K562 (cell line): ENCODE results near the gene RPS4Y1. TPM values are rescaled to one million over a fixed set of nuclear protein-coding genes. Genes with fewer than 3 reads are reported as not detected.

Experiments used
- ATAC-seq: fragments of 200-7000 bp; cut with Tn5 transposase; 3 replicates; pipeline ENCODE4 v1.9.1; 2020; ENCODE audit warnings: moderate library complexity
- BruUV-seq: library from RNA; stranded (reverse); fragments of 400-500 nt; replicated peaks from 2 replicates; lab custom pipeline; 2021; lab: Mats Ljungman, UMichigan
- CTCF ChIA-PET: fragments of 300-600 bp; formaldehyde crosslinking; extraction: SDS; loops from one replicate; lab custom pipeline; 2021; ENCODE audit warnings: low intra/inter-chr PET ratio; lab: Yijun Ruan, JAX
- POLR2A ChIA-PET: fragments of 300-600, 350-650 bp; sonication (Branson Sonifier 250); formaldehyde crosslinking; extraction: SDS; loops from one replicate; lab custom pipeline; 2021; ENCODE audit warnings: antibody characterized with exemption, inconsistent platforms; lab: Yijun Ruan, JAX
- DNase-seq, 4 experiments: peaks; one replicate each; pipeline versions ENCODE4 v3.0.0 to v3.0.0-alpha.2; 2011 to 2018; ENCODE audit warnings: low spot score in 3 of 4, mixed read lengths in 3 of 4; ENCODE audit errors: extremely low read depth in 1 of 4
- FAIRE-seq: peaks from 2 replicates; lab custom pipeline; 2011; peaks lifted over from hg19 to GRCh38; lab: Jason Lieb, UNC
- H2AFZ ChIP-seq: 2 replicates; pipeline ENCODE4 v1.6.0; 2011; ENCODE audit warnings: low read depth, low read length, control low read depth, inconsistent platforms
- H3K27ac ChIP-seq: fragments of 200-600 bp; 3 replicates; pipeline ENCODE4 v1.8.0; 2011; ENCODE audit warnings: low read depth, mild to moderate bottlenecking, control low read depth, inconsistent platforms, low read length, moderate library complexity, mixed read lengths; ENCODE audit errors: extremely low read depth
- H3K27me3 ChIP-seq, 2 experiments: fragments of 300-600 bp in 1 of 2; 2 replicates in 1 of 2; 3 replicates in 1 of 2; pipeline versions ENCODE4 v1.6.0 to v1.8.0; 2011; ENCODE audit warnings: inconsistent platforms in 2 of 2, low read length in 2 of 2, mild to moderate bottlenecking in 1 of 2, mixed read lengths in 1 of 2, moderate library complexity in 1 of 2; ENCODE audit not compliant: control insufficient read depth in 2 of 2, insufficient read depth in 2 of 2
- H3K36me3 ChIP-seq: fragments of 300-600 bp; 3 replicates; pipeline ENCODE4 v1.8.0; 2011; ENCODE audit warnings: mild to moderate bottlenecking, low read length, inconsistent platforms; ENCODE audit not compliant: control insufficient read depth, insufficient read depth
- H3K4me1 ChIP-seq, 2 experiments: fragments of 200-600 bp in 1 of 2; replicated peaks in 1 of 2; 2 replicates in 1 of 2; 3 replicates in 1 of 2; pipeline versions ENCODE4 v1.5.1 to v1.8.0; 2011; ENCODE audit warnings: inconsistent platforms in 2 of 2, low read length in 2 of 2, mild to moderate bottlenecking in 1 of 2, mixed read lengths in 1 of 2, moderate library complexity in 1 of 2; ENCODE audit not compliant: control insufficient read depth in 2 of 2, insufficient read depth in 2 of 2
- H3K4me2 ChIP-seq: 2 replicates; pipeline ENCODE4 v1.6.1; 2011; ENCODE audit warnings: low read length, control low read depth, inconsistent platforms, mixed read lengths; ENCODE audit not compliant: insufficient read depth
- H3K4me3 ChIP-seq: fragments of 200-600 bp; sonication (generic), shearing (Covaris generic); 2 replicates; pipeline ENCODE4 v1.5.1; 2016; ENCODE audit warnings: control low read depth, inconsistent platforms
- H3K79me2 ChIP-seq: fragments of 200-600 bp; 3 replicates; pipeline ENCODE4 v1.8.0; 2011; ENCODE audit warnings: low read length, inconsistent platforms; ENCODE audit not compliant: control insufficient read depth, insufficient read depth
- H3K9ac ChIP-seq, 2 experiments: 2 replicates each; pipeline versions ENCODE4 v1.6.0 to v1.6.1; 2011; ENCODE audit warnings: low read depth in 2 of 2, low read length in 2 of 2, control low read depth in 1 of 2, inconsistent platforms in 1 of 2, mild to moderate bottlenecking in 1 of 2, mixed read lengths in 1 of 2; ENCODE audit not compliant: insufficient read depth in 1 of 2
- H3K9me1 ChIP-seq: one replicate; pipeline ENCODE4 v1.6.0; 2011; ENCODE audit warnings: inconsistent platforms, mild to moderate bottlenecking, low read length, moderate library complexity; ENCODE audit not compliant: control insufficient read depth, insufficient read depth
- H3K9me3 ChIP-seq: replicated peaks from 2 replicates; pipeline ENCODE4 v1.5.1; 2011; ENCODE audit warnings: low read depth, low read length, inconsistent platforms; ENCODE audit not compliant: control insufficient read depth, insufficient read depth
- H4K20me1 ChIP-seq: replicated peaks from 2 replicates; pipeline ENCODE4 v1.6.1; 2011; ENCODE audit warnings: low read length, inconsistent platforms, mixed read lengths; ENCODE audit not compliant: control insufficient read depth, insufficient read depth
- HMGN3 ChIP-seq: IDR thresholded peaks from 2 replicates; pipeline ENCODE4 v1.6.1; 2011; ENCODE audit warnings: borderline replicate concordance, low read depth, mild to moderate bottlenecking, mixed read lengths, low read length; ENCODE audit not compliant: insufficient read length; ENCODE audit errors: extremely low read depth
- HNRNPUL1 ChIP-seq: fragments of 200-400 bp; formaldehyde crosslinking; IDR thresholded peaks from 2 replicates; pipeline ENCODE4 v1.6.1; 2017; ENCODE audit warnings: low read length
- IRF2 ChIP-seq: sonication (generic); formaldehyde crosslinking; IDR thresholded peaks from 2 replicates; pipeline ENCODE4 v1.8.1; 2022; ENCODE audit warnings: mild to moderate bottlenecking, missing genetic modification reagents
- MXD1 ChIP-seq: fragments of 250-450 bp; sonication (Bioruptor Pico); IDR thresholded peaks from 2 replicates; pipeline ENCODE4 v1.8.0; 2021; ENCODE audit warnings: borderline replicate concordance, mild to moderate bottlenecking, moderate library complexity; ENCODE audit not compliant: poor library complexity, severe bottlenecking
- RAD51 ChIP-seq: fragments of 450-650 bp; IDR thresholded peaks from 2 replicates; pipeline ENCODE4 v1.7.1; 2016; ENCODE audit warnings: low read depth, mild to moderate bottlenecking, borderline replicate concordance
- SLC30A9 ChIP-seq: fragments of 250-450 bp; sonication (Bioruptor Pico); IDR thresholded peaks from 2 replicates; pipeline ENCODE4 v1.8.0; 2022; ENCODE audit warnings: mild to moderate bottlenecking, moderate library complexity
- YBX1 ChIP-seq: fragments of 450-650 bp; IDR thresholded peaks from 2 replicates; pipeline ENCODE4 v1.7.1; 2016; ENCODE audit warnings: mild to moderate bottlenecking
- ZBTB11 ChIP-seq, 3 experiments: fragments of 200-800 bp in 1 of 3; fragments of 250-450 bp in 1 of 3; fragments of 450-650 bp in 1 of 3; sonication (Bioruptor Pico) in 1 of 3; sonication (Bioruptor generic) in 1 of 3; formaldehyde crosslinking in 1 of 3; IDR thresholded peaks; 2 replicates each; pipeline versions ENCODE4 v1.6.1 to v1.8.0; 2016 to 2022; ENCODE audit warnings: mild to moderate bottlenecking in 2 of 3, missing genetic modification characterization in 2 of 3, missing compliant biosample characterization in 1 of 3, moderate library complexity in 1 of 3
- WGBS: fragments of 100-300 bp; shearing (Covaris generic); methylation state at CpG from one replicate; pipeline ENCODE4 v1.1.6; 2016; ENCODE audit warnings: low coverage, mixed read lengths; ENCODE audit not compliant: insufficient coverage; ENCODE audit errors: missing lambda C conversion rate; 5-methylcytosine and 5-hydroxymethylcytosine counted together
- in situ Hi-C: fragments of 300-500 bp; cut with MboI; formaldehyde crosslinking; loops from 4 replicates; pipeline ENCODE4 v1.15.0; 2018; ENCODE audit warnings: inconsistent platforms, mixed read lengths
- intact Hi-C: fragments of 100-400 bp; cut with micrococcal nuclease; formaldehyde crosslinking; loops from 2 replicates; pipeline ENCODE4 v1.14.2; 2022
- polyA plus RNA-seq, 8 experiments: library from polyadenylated mRNA; depleted of rRNA in 4 of 8; stranded (reverse) in 5 of 8; unstranded in 3 of 8; fragments of >200 nt; fragmentation: Nextera tagmentation in 2 of 8; fragmentation: Illumina TruSeq in 1 of 8; extraction: Ambion mirVana in 2 of 8; extraction: Trizol in 1 of 8; gene quantifications; 2 replicates each; pipeline versions ENCODE4 v1.2.1 to v1.2.3, GENCODE V29; 2011 to 2014; ENCODE audit warnings: inconsistent platforms in 1 of 8, missing spikeins in 1 of 8
- total RNA-seq, 7 experiments: library from RNA; depleted of rRNA in 6 of 7; stranded (reverse); fragments of >200 nt in 6 of 7; fragmentation: Illumina TruSeq in 2 of 7; extraction: Trizol in 2 of 7; gene quantifications; 2 replicates each; pipeline versions ENCODE4 v1.2.1 to v1.2.3, GENCODE V29; 2011 to 2021; ENCODE audit warnings: low replicate concordance in 1 of 7
- TF ChIP-seq, protein P1 (sequence below): fragments of 250-450 bp; sonication (Bioruptor Pico); IDR thresholded peaks from 2 replicates; pipeline ENCODE4 v1.5.0; 2021
- TF ChIP-seq, protein P2 (sequence below): fragments of 450-650 bp; IDR thresholded peaks from 2 replicates; pipeline ENCODE4 v1.6.1; 2016; ENCODE audit warnings: mild to moderate bottlenecking

Gene RPS4Y1
- total and polyA plus RNA-seq, 9 of the 15 experiments (the other 6 are each of a cell fraction or from before 2014, with no cell fraction given): 0.40 TPM; not detected in 8

DNA sequence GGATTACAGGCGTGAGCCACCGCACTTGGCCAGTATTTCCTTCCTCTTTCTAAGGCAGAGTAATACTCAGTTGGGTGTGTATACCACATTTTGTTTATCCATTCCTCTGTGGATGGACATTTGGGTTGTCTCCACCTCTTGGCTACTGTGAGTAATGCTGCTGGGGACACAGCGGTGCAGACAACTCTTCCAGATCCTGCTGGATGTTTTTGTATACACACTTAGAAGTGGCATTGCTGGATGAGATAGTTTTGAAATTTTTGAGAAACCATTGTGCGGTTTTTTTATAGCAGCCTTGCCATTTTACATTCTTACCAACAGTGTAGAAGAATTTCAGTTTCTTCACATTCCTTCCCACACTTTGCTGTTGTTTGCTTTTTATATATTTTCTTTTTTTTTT lies 16.3 kb downstream of the RPS4Y1 start (continued):
- TF ChIP-seq MXD1 (CRISPR knock-in tag) (no peak), RAD51 (no peak), IRF2 (no peak), ZBTB11 (CRISPR knock-in tag; IDR thresholded peaks at IDR 0.05) (no peak), SLC30A9 (CRISPR knock-in tag) (no peak)

DNA sequence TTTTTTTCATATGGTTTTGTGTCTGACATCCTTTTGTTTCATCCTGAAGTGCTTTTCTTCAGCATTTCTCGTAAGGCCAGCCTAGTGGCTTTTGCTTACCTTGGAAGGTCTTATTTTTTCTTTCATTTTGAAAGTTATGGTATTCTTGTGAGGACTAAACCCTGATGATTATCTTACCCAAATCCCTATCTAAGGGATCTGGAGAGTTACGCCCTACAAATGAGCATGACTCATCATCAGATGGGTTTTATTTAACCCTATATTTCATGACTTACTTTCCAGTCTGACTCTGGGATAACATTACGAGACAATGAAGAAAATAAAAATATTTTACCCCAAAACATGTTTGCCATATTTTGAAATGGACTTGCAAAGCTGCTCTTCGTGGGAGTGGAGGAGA lies 18.4 kb downstream of the RPS4Y1 start:
- Histone ChIP-seq H3K9ac (no peak overlapping the region), H3K27ac (no peak overlapping the region), H3K9me1 (no peaks in the 10 kb centered on the region), H3K9me3 (no peaks in the 10 kb centered on the region), H3K4me2 (no peak overlapping the region), H3K4me1 (no peaks in the 10 kb centered on the region), H3K79me2 (no peaks in the 10 kb centered on the region), H2AFZ (no peak overlapping the region), H4K20me1 (no peaks in the 10 kb centered on the region), H3K36me3 (no peaks in the 10 kb centered on the region), H3K27me3 (no peaks in the 10 kb centered on the region), H3K4me3 (no peak overlapping the region)
- no TSS peak for BruUV-seq
- ATAC-seq: no peak
- intact Hi-C loops (no loop called here), in situ Hi-C loops (no loop called here)
- ChIA-PET CTCF (no interaction called here), POLR2A (no interaction called here)
- FAIRE-seq: no peak
- no CpG with 5 or more reads among the region's 4 CpGs for WGBS
- DNase-seq: no peak
- TF ChIP-seq HNRNPUL1 (no peak), YBX1 (no peak), HMGN3 (no peak)
- TF ChIP-seq, protein P1, sequence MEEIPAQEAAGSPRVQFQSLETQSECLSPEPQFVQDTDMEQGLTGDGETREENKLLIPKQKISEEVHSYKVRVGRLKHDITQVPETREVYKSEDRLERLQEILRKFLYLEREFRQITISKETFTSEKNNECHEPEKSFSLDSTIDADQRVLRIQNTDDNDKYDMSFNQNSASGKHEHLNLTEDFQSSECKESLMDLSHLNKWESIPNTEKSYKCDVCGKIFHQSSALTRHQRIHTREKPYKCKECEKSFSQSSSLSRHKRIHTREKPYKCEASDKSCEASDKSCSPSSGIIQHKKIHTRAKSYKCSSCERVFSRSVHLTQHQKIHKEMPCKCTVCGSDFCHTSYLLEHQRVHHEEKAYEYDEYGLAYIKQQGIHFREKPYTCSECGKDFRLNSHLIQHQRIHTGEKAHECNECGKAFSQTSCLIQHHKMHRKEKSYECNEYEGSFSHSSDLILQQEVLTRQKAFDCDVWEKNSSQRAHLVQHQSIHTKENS: no peak
- TF ChIP-seq, protein P2, sequence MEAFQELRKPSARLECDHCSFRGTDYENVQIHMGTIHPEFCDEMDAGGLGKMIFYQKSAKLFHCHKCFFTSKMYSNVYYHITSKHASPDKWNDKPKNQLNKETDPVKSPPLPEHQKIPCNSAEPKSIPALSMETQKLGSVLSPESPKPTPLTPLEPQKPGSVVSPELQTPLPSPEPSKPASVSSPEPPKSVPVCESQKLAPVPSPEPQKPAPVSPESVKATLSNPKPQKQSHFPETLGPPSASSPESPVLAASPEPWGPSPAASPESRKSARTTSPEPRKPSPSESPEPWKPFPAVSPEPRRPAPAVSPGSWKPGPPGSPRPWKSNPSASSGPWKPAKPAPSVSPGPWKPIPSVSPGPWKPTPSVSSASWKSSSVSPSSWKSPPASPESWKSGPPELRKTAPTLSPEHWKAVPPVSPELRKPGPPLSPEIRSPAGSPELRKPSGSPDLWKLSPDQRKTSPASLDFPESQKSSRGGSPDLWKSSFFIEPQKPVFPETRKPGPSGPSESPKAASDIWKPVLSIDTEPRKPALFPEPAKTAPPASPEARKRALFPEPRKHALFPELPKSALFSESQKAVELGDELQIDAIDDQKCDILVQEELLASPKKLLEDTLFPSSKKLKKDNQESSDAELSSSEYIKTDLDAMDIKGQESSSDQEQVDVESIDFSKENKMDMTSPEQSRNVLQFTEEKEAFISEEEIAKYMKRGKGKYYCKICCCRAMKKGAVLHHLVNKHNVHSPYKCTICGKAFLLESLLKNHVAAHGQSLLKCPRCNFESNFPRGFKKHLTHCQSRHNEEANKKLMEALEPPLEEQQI: no peak
